Measurements from ENCODE around the gene LDLRAD4.

The LDLRAD4 gene

GRCh38 chr18:13232086-13232917, 13.7 kb downstream of the LDLRAD4 start:
- no peak for DNase-seq

GRCh38 chr18:13232971-13233786, 14.6 kb downstream of the LDLRAD4 start:
- DNase-seq: no peak

GRCh38 chr18:13233787-13234783, 15.5 kb downstream of the LDLRAD4 start:
- DNase-seq: no peak

GRCh38 chr18:13235421-13235831, 16.9 kb downstream of the LDLRAD4 start:
- DNase-seq: no peak

DNA sequence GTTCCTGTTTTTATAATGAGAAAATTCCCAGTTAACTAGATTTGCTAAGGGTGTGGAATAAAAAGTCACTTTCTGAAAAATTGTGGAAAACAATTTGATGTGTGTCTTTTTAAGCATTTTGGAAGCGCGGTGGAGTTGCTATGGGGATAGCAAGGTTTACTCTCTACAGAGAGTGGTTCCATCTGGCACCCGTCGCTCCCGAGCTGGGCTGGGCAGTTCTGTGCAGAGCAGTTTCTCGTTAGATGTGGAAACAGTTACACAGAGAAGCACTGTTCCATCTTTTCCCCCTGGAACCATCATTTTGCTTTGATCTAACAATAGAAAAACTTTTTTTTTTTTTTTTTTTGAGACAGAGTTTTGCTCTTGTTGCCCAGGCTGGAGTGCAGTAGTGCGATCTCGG, 17.4 kb downstream of the LDLRAD4 start:
- DNase-seq: no peak

GRCh38 chr18:13236411-13236810, 17.9 kb downstream of the LDLRAD4 start:
- no peak for DNase-seq

- no peak for DNase-seq
Observed at GRCh38 chr18:13237073-13237472, 18.5 kb downstream of the LDLRAD4 start.

- no peak for DNase-seq
Observed at GRCh38 chr18:13237641-13238040, 19.1 kb downstream of the LDLRAD4 start.

DNA sequence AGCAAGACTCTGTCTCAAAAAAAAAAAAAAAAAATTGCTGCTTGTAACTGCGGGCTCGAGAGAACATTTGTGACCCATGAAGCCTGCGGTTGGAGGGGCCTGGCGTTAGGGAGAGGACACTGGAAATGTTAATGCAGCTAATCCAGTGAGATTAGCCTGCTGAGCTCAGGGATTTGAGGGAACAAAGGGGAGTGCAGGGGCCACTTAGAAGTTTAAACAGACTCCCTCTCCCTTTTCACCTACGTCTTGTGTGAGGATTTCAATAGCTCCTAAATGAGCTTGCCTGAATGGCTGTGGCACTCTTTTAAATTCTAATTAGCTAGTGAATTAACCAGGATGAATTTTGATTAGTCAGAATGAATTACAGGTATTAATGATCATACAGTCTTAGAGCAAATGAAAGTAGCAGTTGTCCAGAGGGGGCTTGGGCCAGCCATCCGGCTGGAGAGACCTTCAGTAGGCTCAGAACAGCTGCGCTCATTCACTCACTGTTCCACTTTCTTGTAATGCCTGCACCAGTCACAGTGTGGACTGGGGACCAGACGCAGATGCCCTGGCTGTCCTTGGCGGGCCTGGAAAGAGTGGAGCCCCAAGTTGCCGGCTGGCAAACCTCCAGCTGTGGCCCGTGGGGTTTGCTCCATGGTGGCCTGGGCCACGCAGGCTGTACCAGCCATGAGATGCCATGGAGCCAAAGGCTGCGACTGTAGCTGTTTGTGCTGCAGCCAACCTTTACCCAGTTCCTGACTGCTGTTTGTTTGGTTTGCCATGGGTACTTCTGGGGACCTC, 20.8 kb downstream of the LDLRAD4 start:
- no peak for DNase-seq

GRCh38 chr18:13240060-13240725, 21.6 kb downstream of the LDLRAD4 start:
- DNase-seq: no peak

GRCh38 chr18:13241083-13241892, 22.7 kb downstream of the LDLRAD4 start:
- DNase-seq: no peak

DNA sequence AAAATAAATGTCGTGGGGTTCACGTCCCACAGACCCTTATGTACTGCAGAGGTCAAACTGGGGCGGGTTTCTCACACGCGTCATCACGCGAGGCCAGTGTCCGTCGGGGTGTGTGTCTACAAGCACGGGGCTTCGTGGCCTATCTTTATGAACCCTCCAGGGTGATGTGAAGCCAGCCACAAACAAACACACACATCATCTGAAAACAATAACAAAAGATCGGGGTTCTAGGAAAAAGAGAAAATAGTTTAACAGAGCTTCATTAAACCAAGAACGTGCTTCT, 23.3 kb downstream of the LDLRAD4 start:
- DNase-seq: no peak

DNA sequence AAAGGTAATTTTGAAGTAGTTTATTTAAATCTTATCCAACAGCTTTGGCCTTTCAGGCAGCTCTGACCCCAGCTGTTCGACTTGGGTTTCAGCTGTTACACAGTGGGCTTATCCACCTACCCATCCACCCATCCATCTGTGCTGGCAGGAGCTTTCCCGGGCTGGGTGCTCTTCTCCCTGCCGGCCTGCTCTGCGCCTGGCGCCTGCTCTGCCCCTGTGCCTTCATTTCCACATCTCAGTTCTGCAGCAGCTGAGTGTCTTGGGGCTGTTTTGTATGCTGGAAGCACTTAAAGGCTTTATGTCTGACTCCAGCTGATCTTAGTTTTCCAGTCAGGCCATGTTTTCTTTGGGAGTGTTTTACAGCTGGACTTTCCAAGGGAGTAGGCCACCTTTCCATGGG, 24.2 kb downstream of the LDLRAD4 start:
- DNase-seq: no peak

GRCh38 chr18:13243363-13243762, 24.8 kb downstream of the LDLRAD4 start:
- no peak for DNase-seq

GRCh38 chr18:13244135-13244534, 25.6 kb downstream of the LDLRAD4 start:
- DNase-seq: no peak

GRCh38 chr18:13245481-13246000, 27.0 kb downstream of the LDLRAD4 start:
- DNase-seq: peak; percentile 23

- peak; percentile 19 for DNase-seq
Observed at GRCh38 chr18:13246121-13246520, 27.6 kb downstream of the LDLRAD4 start.

GRCh38 chr18:13246591-13246990, 28.0 kb downstream of the LDLRAD4 start:
- no peak for DNase-seq

DNA sequence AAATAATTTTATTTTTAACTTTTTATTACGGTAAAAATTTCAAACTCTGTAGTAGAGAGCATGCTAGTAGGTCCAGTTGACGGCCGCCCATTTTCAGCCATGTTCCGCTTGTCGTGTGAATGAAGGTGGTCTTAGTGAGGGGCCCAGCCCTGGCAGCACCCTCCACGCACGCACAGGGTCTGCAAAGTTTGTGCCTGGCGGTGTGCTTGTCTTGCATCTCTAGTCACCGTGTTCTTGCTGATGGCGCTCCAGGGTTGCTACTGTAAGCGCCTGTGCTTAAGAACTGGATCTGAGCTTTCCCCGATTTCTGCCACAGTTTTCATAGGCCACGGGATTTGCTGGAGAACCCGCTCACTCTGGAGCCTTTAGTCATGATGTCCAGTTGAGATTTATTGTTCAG, 28.9 kb downstream of the LDLRAD4 start:
- DNase-seq: no peak

DNA sequence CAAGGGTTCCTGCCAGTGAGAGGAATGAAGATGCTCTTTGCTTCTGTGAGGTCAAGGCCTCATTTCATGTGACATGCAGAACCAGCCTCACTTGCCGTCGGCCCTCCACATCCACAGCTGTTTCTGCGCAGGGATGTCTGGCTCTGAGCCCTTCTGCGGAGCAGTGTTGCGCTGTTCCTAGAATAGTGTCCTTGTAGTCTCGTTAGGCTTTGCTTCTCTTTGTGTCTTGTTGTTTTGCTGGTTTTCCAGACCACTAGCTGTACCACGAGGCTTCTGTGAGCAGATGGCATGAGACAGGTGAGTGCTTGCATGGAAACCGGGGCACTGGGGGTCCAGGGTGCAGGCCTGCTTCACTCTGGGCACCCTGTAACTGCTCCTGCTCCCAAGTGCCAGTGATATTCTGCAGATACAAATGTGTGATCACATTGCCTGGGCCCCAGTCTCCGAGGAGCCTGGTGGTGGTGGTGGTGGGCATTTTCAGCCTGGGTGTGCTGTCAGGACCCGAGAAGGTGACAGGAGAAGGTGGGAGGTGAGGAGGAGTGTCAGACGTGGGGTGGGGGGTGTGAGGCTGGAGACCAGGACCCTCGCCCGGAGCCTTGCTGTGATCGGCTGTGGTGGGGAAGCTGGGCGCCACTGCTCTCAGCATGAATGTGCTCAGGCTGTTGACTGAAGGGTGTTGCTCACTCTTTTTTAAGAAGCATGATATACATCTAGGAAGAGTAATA, 34.3 kb downstream of the LDLRAD4 start:
- DNase-seq: peak; percentile 11
